H9 (cell line): Measurements from ENCODE around the gene RDM1. TPM values are rescaled to one million over a fixed set of nuclear protein-coding genes. Genes with fewer than 3 reads are reported as not detected.
"Not testable (repeated sequence)": the region's sequence is repeated elsewhere in the genome, so short reads cannot be mapped to it uniquely, and the experiment has no call there.

Experiments used
- DNase-seq: peaks from one replicate; pipeline ENCODE4 v3.0.0-alpha.2; 2017
- H2AFZ ChIP-seq: one replicate; pipeline ENCODE4 v1.6.1; 2013; ENCODE audit warnings: mild to moderate bottlenecking, low read length, control low read depth, moderate library complexity
- H2AK5ac ChIP-seq: 2 replicates; pipeline ENCODE4 v1.6.1; 2013; ENCODE audit warnings: low read length, control low read depth, mixed read lengths; ENCODE audit not compliant: insufficient read length
- H2BK120ac ChIP-seq: one replicate; pipeline ENCODE4 v1.6.1; 2013; ENCODE audit warnings: low read depth, mild to moderate bottlenecking, low read length, control low read depth, inconsistent platforms; ENCODE audit not compliant: poor library complexity, severe bottlenecking
- H2BK12ac ChIP-seq: 2 replicates; pipeline ENCODE4 v1.6.1; 2013; ENCODE audit warnings: low read length, control low read depth, mixed read lengths, low read depth; ENCODE audit not compliant: insufficient read length
- H2BK15ac ChIP-seq: 2 replicates; pipeline ENCODE4 v1.6.1; 2013; ENCODE audit warnings: low read depth, low read length, control low read depth
- H2BK20ac ChIP-seq: one replicate; pipeline ENCODE4 v1.6.1; 2013; ENCODE audit warnings: low read depth, mild to moderate bottlenecking, low read length, control low read depth, inconsistent platforms; ENCODE audit not compliant: poor library complexity, severe bottlenecking
- H2BK5ac ChIP-seq: 2 replicates; pipeline ENCODE4 v1.6.1; 2013; ENCODE audit warnings: low read length, control low read depth, mixed read lengths; ENCODE audit not compliant: insufficient read length
- H3K14ac ChIP-seq: 2 replicates; pipeline ENCODE4 v1.6.1; 2013; ENCODE audit warnings: low read length, control low read depth; ENCODE audit not compliant: insufficient read depth
- H3K18ac ChIP-seq: 2 replicates; pipeline ENCODE4 v1.6.1; 2013; ENCODE audit warnings: low read depth, mild to moderate bottlenecking, mixed read lengths, low read length, control low read depth; ENCODE audit not compliant: insufficient read length
- H3K23ac ChIP-seq: 2 replicates; pipeline ENCODE4 v1.6.1; 2013; ENCODE audit warnings: low read length, control low read depth, mixed read lengths, low read depth; ENCODE audit not compliant: insufficient read length
- H3K23me2 ChIP-seq: 2 replicates; pipeline ENCODE4 v1.6.1; 2013; ENCODE audit warnings: low read depth, mild to moderate bottlenecking, mixed read lengths, low read length, control low read depth; ENCODE audit not compliant: insufficient read length, poor library complexity, severe bottlenecking
- H3K27ac ChIP-seq: 2 replicates; pipeline ENCODE4 v1.5.1; 2013; ENCODE audit warnings: low read length, control low read depth, mixed read lengths, low read depth; ENCODE audit not compliant: insufficient read length
- H3K27me3 ChIP-seq: 2 replicates; pipeline ENCODE4 v1.6.1; 2013; ENCODE audit warnings: low read length, control low read depth, inconsistent platforms; ENCODE audit not compliant: insufficient read depth
- H3K4ac ChIP-seq: 2 replicates; pipeline ENCODE4 v1.6.1; 2013; ENCODE audit warnings: low read depth, mild to moderate bottlenecking, control low read depth, inconsistent platforms, low read length, moderate library complexity
- H3K4me1 ChIP-seq: 2 replicates; pipeline ENCODE4 v1.6.1; 2013; ENCODE audit warnings: low read length, control low read depth, inconsistent platforms; ENCODE audit not compliant: insufficient read depth
- H3K4me2 ChIP-seq: 2 replicates; pipeline ENCODE4 v1.6.1; 2013; ENCODE audit warnings: low read length, control low read depth, mixed read lengths; ENCODE audit not compliant: insufficient read length, insufficient read depth
- H3K56ac ChIP-seq: 2 replicates; pipeline ENCODE4 v1.6.1; 2013; ENCODE audit warnings: low read depth, mild to moderate bottlenecking, mixed read lengths, low read length, control low read depth; ENCODE audit not compliant: insufficient read length
- H3K79me1 ChIP-seq: 2 replicates; pipeline ENCODE4 v1.6.1; 2013; ENCODE audit warnings: low read depth, mild to moderate bottlenecking, moderate library complexity, low read length, control low read depth, inconsistent platforms; ENCODE audit not compliant: insufficient read depth, poor library complexity, severe bottlenecking
- H3K79me2 ChIP-seq: 2 replicates; pipeline ENCODE4 v1.6.1; 2013; ENCODE audit warnings: low read length, control low read depth, inconsistent platforms; ENCODE audit not compliant: insufficient read depth
- H3K9ac ChIP-seq: 2 replicates; pipeline ENCODE4 v1.6.1; 2013; ENCODE audit warnings: low read length, control low read depth, mixed read lengths; ENCODE audit not compliant: insufficient read length; ENCODE audit errors: extremely low read depth
- H3K9me3 ChIP-seq: one replicate; pipeline ENCODE4 v1.6.1; 2013; ENCODE audit warnings: low read depth, low read length, inconsistent platforms; ENCODE audit not compliant: control insufficient read depth
- H3T11ph ChIP-seq: one replicate; pipeline ENCODE4 v1.6.1; 2013; ENCODE audit warnings: mild to moderate bottlenecking, low read length, control low read depth, inconsistent platforms
- H4K20me1 ChIP-seq: one replicate; pipeline ENCODE4 v1.6.1; 2013; ENCODE audit not compliant: control insufficient read depth, insufficient read length, insufficient read depth
- H4K5ac ChIP-seq: 2 replicates; pipeline ENCODE4 v1.6.1; 2013; ENCODE audit warnings: low read depth, mild to moderate bottlenecking, mixed read lengths, low read length, control low read depth; ENCODE audit not compliant: insufficient read length
- H4K8ac ChIP-seq: replicated peaks from 2 replicates; pipeline ENCODE4 v1.6.1; 2013; ENCODE audit warnings: low read length, control low read depth, mixed read lengths, low read depth; ENCODE audit not compliant: insufficient read length
- H4K91ac ChIP-seq: 2 replicates; pipeline ENCODE4 v1.6.1; 2013; ENCODE audit warnings: low read depth, mild to moderate bottlenecking, moderate library complexity, mixed read lengths, low read length, control low read depth; ENCODE audit not compliant: insufficient read length
- H3K27ac Mint-ChIP-seq, 3 experiments: 2 replicates in 2 of 3; 3 replicates in 1 of 3; pipeline ENCODE4 v1.8.0; 2020 to 2021; ENCODE audit warnings: mixed read lengths in 3 of 3, mild to moderate bottlenecking in 1 of 3, moderate library complexity in 1 of 3
- H3K27me3 Mint-ChIP-seq: 2 replicates; pipeline ENCODE4 v1.8.0; 2021; ENCODE audit warnings: low read depth, mild to moderate bottlenecking, moderate library complexity, mixed read lengths
- H3K36me3 Mint-ChIP-seq, 3 experiments: 2 replicates in 2 of 3; 3 replicates in 1 of 3; pipeline ENCODE4 v1.8.0; 2020 to 2021; ENCODE audit warnings: low read depth in 3 of 3, mixed read lengths in 3 of 3; ENCODE audit not compliant: insufficient read depth in 1 of 3
- H3K4me1 Mint-ChIP-seq, 2 experiments: 2 replicates each; pipeline ENCODE4 v1.8.0; 2020; ENCODE audit warnings: mixed read lengths in 2 of 2
- H3K4me3 Mint-ChIP-seq, 2 experiments: 2 replicates in 1 of 2; 3 replicates in 1 of 2; pipeline ENCODE4 v1.8.0; 2020 to 2021; ENCODE audit warnings: mild to moderate bottlenecking in 2 of 2, mixed read lengths in 2 of 2, moderate library complexity in 1 of 2
- H3K9me3 Mint-ChIP-seq, 2 experiments: 2 replicates in 1 of 2; 3 replicates in 1 of 2; pipeline ENCODE4 v1.8.0; 2020; ENCODE audit warnings: mild to moderate bottlenecking in 2 of 2, mixed read lengths in 2 of 2, moderate library complexity in 1 of 2
- WGBS: extraction: QIAGEN DNeasy Blood & Tissue Kit; methylation state at CpG from one replicate; pipeline ENCODE4 v1.1.7; 2013; ENCODE audit warnings: missing lambda C conversion rate, low lambda C conversion rate, mixed read lengths; ENCODE audit not compliant: insufficient read length; ENCODE audit errors: extremely low coverage; 5-methylcytosine and 5-hydroxymethylcytosine counted together
- total RNA-seq: library from RNA; stranded (reverse); gene quantifications from 2 replicates; pipeline ENCODE4 v1.2.1, GENCODE V29; 2021
- TF ChIP-seq, protein P1 (sequence below): fragments of 200-600 bp; sonication (generic); conservative IDR thresholded peaks from 3 replicates; pipeline ENCODE4 v1.8.0; 2021; ENCODE audit warnings: antibody characterized with exemption, mild to moderate bottlenecking

RDM1 gene
- total RNA-seq, 1 experiment from 2014 or later, result 9.0 TPM

DNA sequence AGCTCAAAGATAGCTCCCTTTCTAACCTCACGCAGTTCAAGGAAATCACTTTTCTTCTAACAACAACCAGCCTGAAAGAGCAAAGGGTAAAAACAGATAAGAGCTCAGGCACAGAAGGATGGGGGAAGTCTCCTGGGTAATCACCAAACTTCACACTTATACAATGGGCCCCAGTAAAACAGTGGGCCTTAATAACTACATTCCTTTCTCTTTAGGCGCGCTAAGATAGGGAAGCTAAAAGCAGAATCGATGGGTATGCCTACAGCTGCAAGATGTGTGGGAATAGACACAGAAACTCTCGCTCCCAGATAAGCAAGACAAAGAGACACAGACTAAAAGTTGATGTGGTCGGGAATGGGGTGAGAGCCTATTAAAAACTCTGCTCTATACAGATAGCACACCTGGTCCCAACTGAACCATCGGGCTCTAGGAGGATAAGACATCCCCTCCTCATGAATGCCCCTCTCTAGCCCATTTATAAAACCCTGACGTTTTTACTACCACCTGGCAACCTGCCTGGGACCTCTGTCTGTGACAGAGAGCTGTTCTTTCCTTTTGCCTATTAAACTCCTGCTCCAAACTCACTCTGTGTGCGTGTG is 12.1 kb upstream of the RDM1 start:
- no peak overlapping the region for H2BK12ac ChIP-seq
- no peaks in the 10 kb centered on the region; a peak in 1 of 5 replicates for H3K9me3 Mint-ChIP-seq
- TF ChIP-seq, protein P1, sequence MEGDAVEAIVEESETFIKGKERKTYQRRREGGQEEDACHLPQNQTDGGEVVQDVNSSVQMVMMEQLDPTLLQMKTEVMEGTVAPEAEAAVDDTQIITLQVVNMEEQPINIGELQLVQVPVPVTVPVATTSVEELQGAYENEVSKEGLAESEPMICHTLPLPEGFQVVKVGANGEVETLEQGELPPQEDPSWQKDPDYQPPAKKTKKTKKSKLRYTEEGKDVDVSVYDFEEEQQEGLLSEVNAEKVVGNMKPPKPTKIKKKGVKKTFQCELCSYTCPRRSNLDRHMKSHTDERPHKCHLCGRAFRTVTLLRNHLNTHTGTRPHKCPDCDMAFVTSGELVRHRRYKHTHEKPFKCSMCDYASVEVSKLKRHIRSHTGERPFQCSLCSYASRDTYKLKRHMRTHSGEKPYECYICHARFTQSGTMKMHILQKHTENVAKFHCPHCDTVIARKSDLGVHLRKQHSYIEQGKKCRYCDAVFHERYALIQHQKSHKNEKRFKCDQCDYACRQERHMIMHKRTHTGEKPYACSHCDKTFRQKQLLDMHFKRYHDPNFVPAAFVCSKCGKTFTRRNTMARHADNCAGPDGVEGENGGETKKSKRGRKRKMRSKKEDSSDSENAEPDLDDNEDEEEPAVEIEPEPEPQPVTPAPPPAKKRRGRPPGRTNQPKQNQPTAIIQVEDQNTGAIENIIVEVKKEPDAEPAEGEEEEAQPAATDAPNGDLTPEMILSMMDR, result no peak
- no peak overlapping the region for H3K4ac ChIP-seq
- H3K23me2 ChIP-seq, result no peaks in the 10 kb centered on the region
- H3K9ac ChIP-seq, result no peak overlapping the region
- no peak overlapping the region for H2AK5ac ChIP-seq
- no peak overlapping the region for H3K27ac Mint-ChIP-seq
- no peaks in the 10 kb centered on the region for H3K79me1 ChIP-seq
- no peak overlapping the region for H2BK20ac ChIP-seq
- no peak for DNase-seq
- no peak overlapping the region for H3K14ac ChIP-seq
- H2BK15ac ChIP-seq, result no peak overlapping the region
- H3K79me2 ChIP-seq, result no peaks in the 10 kb centered on the region
- WGBS, result no CpG with 5 or more reads among the region's 9 CpGs
- H2AFZ ChIP-seq, result no peak overlapping the region
- H2BK5ac ChIP-seq, result no peak overlapping the region
- no peak overlapping the region for H4K91ac ChIP-seq
- H3K4me1 ChIP-seq, result no peaks in the 10 kb centered on the region
- no peaks in the 10 kb centered on the region; the same call in 1 of the 2 replicates for H3K27me3 Mint-ChIP-seq
- no peak overlapping the region for H4K8ac ChIP-seq
- no peak overlapping the region for H3K27ac ChIP-seq
- no peak overlapping the region for H3K56ac ChIP-seq
- H2BK120ac ChIP-seq, result no peak overlapping the region
- no peak overlapping the region for H3K23ac ChIP-seq
- no peaks in the 10 kb centered on the region for H3K9me3 ChIP-seq
- H3T11ph ChIP-seq, result no peak overlapping the region
- H3K36me3 Mint-ChIP-seq, result no peaks in the 10 kb centered on the region
- no peak overlapping the region for H3K18ac ChIP-seq
- H3K27me3 ChIP-seq, result no peaks in the 10 kb centered on the region
- no peak overlapping the region for H3K4me2 ChIP-seq
- no peak overlapping the region for H3K4me3 Mint-ChIP-seq
- no peaks in the 10 kb centered on the region for H3K4me1 Mint-ChIP-seq
- no peak overlapping the region for H4K5ac ChIP-seq
- H4K20me1 ChIP-seq, result no peaks in the 10 kb centered on the region

- H3K14ac ChIP-seq, H3K4me1 ChIP-seq, H3K4me1 Mint-ChIP-seq, H2AK5ac ChIP-seq, H4K91ac ChIP-seq, H3K4me3 Mint-ChIP-seq, H3K27ac ChIP-seq, H2BK12ac ChIP-seq, H3K9me3 Mint-ChIP-seq, H3K27ac Mint-ChIP-seq, H2AFZ ChIP-seq, H2BK5ac ChIP-seq, H3K9me3 ChIP-seq, H2BK120ac ChIP-seq, H3T11ph ChIP-seq, H3K18ac ChIP-seq, H3K9ac ChIP-seq, H3K23ac ChIP-seq, H2BK20ac ChIP-seq, H3K27me3 Mint-ChIP-seq, DNase-seq, H3K27me3 ChIP-seq, H4K5ac ChIP-seq, H3K23me2 ChIP-seq, H3K79me1 ChIP-seq, H3K79me2 ChIP-seq, H2BK15ac ChIP-seq, H3K4me2 ChIP-seq, H3K36me3 Mint-ChIP-seq, H4K20me1 ChIP-seq, H3K4ac ChIP-seq, H3K56ac ChIP-seq, H4K8ac ChIP-seq: not testable (repeated sequence)
- no CpG with 5 or more reads among the region's 3 CpGs for WGBS
These were observed 7.9 kb upstream of the RDM1 start for GRCh38 chr17:35938492-35938891.
